ENCODE results near the gene TMEM223. TPM values are rescaled to one million over a fixed set of nuclear protein-coding genes. Genes with fewer than 3 reads are reported as not detected.
"Not testable (repeated sequence)": the region's sequence is repeated elsewhere in the genome, so short reads cannot be mapped to it uniquely, and the experiment has no call there.

The TMEM223 gene
- 16.7 TPM for polyA plus RNA-seq (ENCODE audit: insufficient read length)

GRCh38 chr11:62791501-62792201 is at the start of gene TMEM223:
TMEM223 (minus strand) TSS chr11:62792006; CDS start chr11:62791994, 12 bp downstream.
- peak; percentile 90 for DNase-seq

GRCh38 chr11:62840721-62841360 is 49.0 kb upstream of the TMEM223 start:
- peak; percentile 64 for DNase-seq

- peak; percentile 96 for DNase-seq
Observed at GRCh38 chr11:62839050-62839945, 47.5 kb upstream of the TMEM223 start, which contains the start of gene WDR74. WDR74 (minus strand) TSS chr11:62839590; CDS start chr11:62839570, 20 bp downstream.

- DNase-seq = no peak
Observed at GRCh38 chr11:62835336-62835735, 43.5 kb upstream of the TMEM223 start.

GRCh38 chr11:62832336-62833234 is 40.8 kb upstream of the TMEM223 start, which contains the start of gene TEX54:
TEX54 (minus strand) TSS chr11:62832841.
- no peak for DNase-seq

- peak; percentile 99 for DNase-seq
Observed at GRCh38 chr11:62831520-62832335, 39.9 kb upstream of the TMEM223 start, which contains the start of gene STX5. STX5 (minus strand) TSS chr11:62832051; CDS start chr11:62831243, 808 bp downstream.

GRCh38 chr11:62830904-62831519 is 39.2 kb upstream of the TMEM223 start:
- DNase-seq = no peak

- DNase-seq = not testable (repeated sequence)
Observed at GRCh38 chr11:62828130-62828529, 36.3 kb upstream of the TMEM223 start.

GRCh38 chr11:62823677-62824076 is 31.9 kb upstream of the TMEM223 start:
- DNase-seq = no peak

- DNase-seq = no peak
Observed at GRCh38 chr11:62817129-62817528, 25.3 kb upstream of the TMEM223 start.

- no peak for DNase-seq
Observed at GRCh38 chr11:62816557-62816956, 24.8 kb upstream of the TMEM223 start.

- DNase-seq = no peak
Observed at GRCh38 chr11:62811659-62812058, 19.9 kb upstream of the TMEM223 start.

GRCh38 chr11:62810748-62811147 is 18.9 kb upstream of the TMEM223 start:
- no peak for DNase-seq

- no peak for DNase-seq
Observed at GRCh38 chr11:62806611-62807121, 14.9 kb upstream of the TMEM223 start.

- DNase-seq = no peak
Observed at GRCh38 chr11:62805961-62806441, 14.2 kb upstream of the TMEM223 start.

- DNase-seq = peak; percentile 97
Observed at GRCh38 chr11:62805076-62805892, 13.5 kb upstream of the TMEM223 start, which contains the start of gene NXF1. NXF1 (minus strand) TSS chr11:62805440; CDS start chr11:62805356, 84 bp downstream.

- DNase-seq = peak; percentile 41
Observed at GRCh38 chr11:62804310-62805075, 12.7 kb upstream of the TMEM223 start.

- no peak for DNase-seq
Observed at GRCh38 chr11:62801071-62801470, 9.3 kb upstream of the TMEM223 start.

All from hindlimb muscle (tissue), 1 donor.